ENCODE measurements around the gene LHFPL6. TPM values are rescaled to one million over a fixed set of nuclear protein-coding genes. Genes with fewer than 3 reads are reported as not detected.

Gene LHFPL6
- total and polyA plus RNA-seq, 4 donors: 22.7 to 115 (median 36.1) TPM

GRCh38 chr13:39505151-39505550, 97.8 kb downstream of the LHFPL6 start:
- Histone ChIP-seq H3K36me3 (ENCODE audit: control insufficient read depth in 4 of 4, insufficient read depth in 4 of 4, low read length in 4 of 4) (no peaks in the 10 kb centered on the region), H3K9ac (ENCODE audit: insufficient read depth in 1 of 2, low read length in 2 of 2) (no peak overlapping the region), H3K27ac (ENCODE audit: low read depth in 1 of 2, low read length in 1 of 2) (no peak overlapping the region), H3K4me3 (no peak overlapping the region), H3K9me3 (ENCODE audit: control insufficient read depth in 4 of 4, insufficient read depth in 3 of 4, low read length in 3 of 4) (no peaks in the 10 kb centered on the region), H3K4me1 (ENCODE audit: control insufficient read depth in 5 of 5, insufficient read depth in 5 of 5, low read length in 5 of 5) (peaks cover 0 to 45% (median 6%) of the 10 kb centered on the region in 5 donors), H3K27me3 (ENCODE audit: control insufficient read depth in 3 of 3, insufficient read depth in 3 of 3, low read length in 2 of 3) (no peaks in the 10 kb centered on the region)
- no peak for TF ChIP-seq CTCF (IDR thresholded peaks at IDR 0.05; ENCODE audit: control extremely low read depth, extremely low read depth)
- DNase-seq: no peak
- ATAC-seq (ENCODE audit: insufficient read depth, low FRiP score): no peak
- WGBS, 2 donors: 76 to 79% methylated on average over 5 of the region's 5 CpGs

- no peaks in the 10 kb centered on the region for H3K27me3 ChIP-seq (ENCODE audit: control insufficient read depth in 3 of 3, insufficient read depth in 3 of 3, low read length in 2 of 3)
- peaks cover 0 to 57% (median 9%) of the 10 kb centered on the region in 5 donors for H3K4me1 ChIP-seq (ENCODE audit: control insufficient read depth in 5 of 5, insufficient read depth in 5 of 5, low read length in 5 of 5)
- H3K27ac ChIP-seq (ENCODE audit: low read depth in 1 of 2, low read length in 1 of 2): peak overlapping the region in 1 of 2 donors; percentile 16
- H3K36me3 ChIP-seq (ENCODE audit: control insufficient read depth in 4 of 4, insufficient read depth in 4 of 4, low read length in 4 of 4): no peaks in the 10 kb centered on the region
- H3K9me3 ChIP-seq (ENCODE audit: control insufficient read depth in 4 of 4, insufficient read depth in 3 of 4, low read length in 3 of 4): no peaks in the 10 kb centered on the region
- DNase-seq (no peak), ATAC-seq (ENCODE audit: insufficient read depth, low FRiP score) (no peak)
- TF ChIP-seq CTCF (IDR thresholded peaks at IDR 0.05; ENCODE audit: control extremely low read depth, extremely low read depth): no peak
- no peak overlapping the region for H3K4me3 ChIP-seq
- no peak overlapping the region for H3K9ac ChIP-seq (ENCODE audit: insufficient read depth in 1 of 2, low read length in 2 of 2)
- WGBS, 2 donors: 90 to 94% methylated on average over 3 of the region's 3 CpGs
Measured at GRCh38 chr13:39503048-39503447, 99.9 kb downstream of the LHFPL6 start.

- peak overlapping the region; percentile 43 to 45 for H3K27ac ChIP-seq (ENCODE audit: low read depth in 1 of 2, low read length in 1 of 2)
- no peaks in the 10 kb centered on the region for H3K27me3 ChIP-seq (ENCODE audit: control insufficient read depth in 3 of 3, insufficient read depth in 3 of 3, low read length in 2 of 3)
- peaks cover 0 to 62% (median 7%) of the 10 kb centered on the region in 5 donors for H3K4me1 ChIP-seq (ENCODE audit: control insufficient read depth in 5 of 5, insufficient read depth in 5 of 5, low read length in 5 of 5)
- peak; percentile 87 for ATAC-seq (ENCODE audit: insufficient read depth, low FRiP score)
- 59 to 83% methylated on average over 3 of the region's 3 CpGs for WGBS, 2 donors
- no peak overlapping the region for H3K9ac ChIP-seq (ENCODE audit: insufficient read depth in 1 of 2, low read length in 2 of 2)
- H3K4me3 ChIP-seq: no peak overlapping the region
- DNase-seq: peak in 2 of 3 donors; percentile 15 to 28
- no peaks in the 10 kb centered on the region for H3K36me3 ChIP-seq (ENCODE audit: control insufficient read depth in 4 of 4, insufficient read depth in 4 of 4, low read length in 4 of 4)
- H3K9me3 ChIP-seq (ENCODE audit: control insufficient read depth in 4 of 4, insufficient read depth in 3 of 4, low read length in 3 of 4): no peaks in the 10 kb centered on the region
- no peak for TF ChIP-seq CTCF (IDR thresholded peaks at IDR 0.05; ENCODE audit: control extremely low read depth, extremely low read depth)
Measured at GRCh38 chr13:39501702-39502324, 101.2 kb downstream of the LHFPL6 start.

- Histone ChIP-seq H3K27me3 (ENCODE audit: control insufficient read depth in 3 of 3, insufficient read depth in 3 of 3, low read length in 2 of 3) (no peaks in the 10 kb centered on the region), H3K36me3 (ENCODE audit: control insufficient read depth in 4 of 4, insufficient read depth in 4 of 4, low read length in 4 of 4) (no peaks in the 10 kb centered on the region), H3K4me3 (no peak overlapping the region), H3K9me3 (ENCODE audit: control insufficient read depth in 4 of 4, insufficient read depth in 3 of 4, low read length in 3 of 4) (no peaks in the 10 kb centered on the region), H3K27ac (ENCODE audit: low read depth in 1 of 2, low read length in 1 of 2) (peak overlapping the region; percentile 4 to 13), H3K4me1 (ENCODE audit: control insufficient read depth in 5 of 5, insufficient read depth in 5 of 5, low read length in 5 of 5) (peaks cover 0 to 59% (median 5%) of the 10 kb centered on the region in 5 donors), H3K9ac (ENCODE audit: insufficient read depth in 1 of 2, low read length in 2 of 2) (no peak overlapping the region)
- ATAC-seq (ENCODE audit: insufficient read depth, low FRiP score) (no peak), DNase-seq (no peak)
- WGBS, 2 donors: 74 to 77% methylated on average over 3 of the region's 3 CpGs
- TF ChIP-seq CTCF (IDR thresholded peaks at IDR 0.05; ENCODE audit: control extremely low read depth, extremely low read depth): no peak
Measured at GRCh38 chr13:39499604-39500003, 103.4 kb downstream of the LHFPL6 start.

All from lung (tissue), 12 donors.